Right cardiac atrium (tissue), 5 donors: Measurements from ENCODE around the gene ALMS1. TPM values are rescaled to one million over a fixed set of nuclear protein-coding genes. Genes with fewer than 3 reads are reported as not detected.

Experiments used
- ATAC-seq, 2 donors: fragments of 200-7000 bp; cut with Tn5 transposase; one replicate each; pipeline versions ENCODE4 v1.8.0 to v1.9.1; 2020; ENCODE audit warnings: moderate library complexity in 2 of 2, mild to moderate bottlenecking in 1 of 2
- DNase-seq, 3 donors: peaks; one replicate each; pipeline ENCODE4 v3.0.0-alpha.2; 2020
- H3K27ac ChIP-seq: one replicate; pipeline ENCODE4 v1.5.1; 2013; ENCODE audit warnings: mild to moderate bottlenecking, low read length, control low read depth, moderate library complexity
- H3K27me3 ChIP-seq: one replicate; pipeline ENCODE4 v1.6.1; 2013; ENCODE audit not compliant: control insufficient read depth, insufficient read depth
- H3K4me1 ChIP-seq: one replicate; pipeline ENCODE4 v1.6.1; 2013; ENCODE audit warnings: low read length; ENCODE audit not compliant: control insufficient read depth, insufficient read depth
- H3K4me3 ChIP-seq: one replicate; pipeline ENCODE4 v1.5.1; 2013; ENCODE audit warnings: low read length, control low read depth
- H3K9me3 ChIP-seq: one replicate; pipeline ENCODE4 v1.6.1; 2013; ENCODE audit warnings: low read length; ENCODE audit not compliant: control insufficient read depth
- WGBS: extraction: QIAGEN DNeasy Blood & Tissue Kit; methylation state at CpG from one replicate; pipeline ENCODE4 v1.1.7; 2013; 5-methylcytosine and 5-hydroxymethylcytosine counted together
- intact Hi-C, 4 donors: fragments of 100-400 bp; cut with DNase I; formaldehyde crosslinking; loops; one replicate each; pipeline versions ENCODE4 v1.11.0 to v1.14.0; 2022 to 2023
- polyA plus RNA-seq: library from polyadenylated mRNA; stranded (reverse); fragments of 200-250 nt; gene quantifications from one replicate; pipeline ENCODE4 v1.2.3, GENCODE V29; 2013
- total RNA-seq, 4 donors: library from RNA; stranded (reverse); fragmentation: NEBNext Ultra II Directional; extraction: Animal tissue kit (Norgen Biotek cat#: 25700); gene quantifications; one replicate each; pipeline ENCODE4 v1.2.1, GENCODE V29; 2021
- donor health status: healthy with polysubstance abuse.
- donor health status: DM: no; HTN: yes; CAD: no.
- donor health status: DM: no; HTN: no; CAD: no.
- donor health status: DM: no; HTN: yes; CAD: no; lungs with severe emphysema.
- donor health status: DM: yes; HTN: yes; CAD: no.

The ALMS1 gene
- total and polyA plus RNA-seq, 5 donors: 3.3 to 11.8 (median 9.1) TPM

DNA sequence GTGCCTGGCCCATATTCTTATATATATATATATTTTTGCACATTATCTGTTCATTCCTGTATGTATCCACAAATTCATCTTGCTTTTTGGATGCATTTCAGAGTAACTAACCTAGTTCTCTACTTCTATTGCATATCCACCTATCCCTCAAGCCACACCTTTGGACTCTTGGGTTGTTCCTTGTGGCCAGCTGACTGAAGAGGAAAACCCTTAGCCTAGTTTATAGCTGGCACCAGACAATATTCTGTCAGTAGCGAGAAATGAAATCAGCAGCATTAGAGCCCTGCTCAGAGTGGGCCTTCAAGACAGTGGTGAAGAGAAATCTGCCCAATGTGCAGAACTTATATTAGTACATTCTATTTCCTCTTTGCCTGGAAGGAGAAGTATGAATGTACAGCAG lies 19.6 kb upstream of the ALMS1 start:
- DNase-seq (no peak), ATAC-seq (no peak)
- Histone ChIP-seq H3K4me3 (no peak overlapping the region), H3K27ac (no peak overlapping the region), H3K27me3 (no peaks in the 10 kb centered on the region), H3K9me3 (no peaks in the 10 kb centered on the region), H3K4me1 (no peaks in the 10 kb centered on the region)
- intact Hi-C loops: no loop called here
- 96% methylated on average over 1 of the region's 1 CpG for WGBS

DNA sequence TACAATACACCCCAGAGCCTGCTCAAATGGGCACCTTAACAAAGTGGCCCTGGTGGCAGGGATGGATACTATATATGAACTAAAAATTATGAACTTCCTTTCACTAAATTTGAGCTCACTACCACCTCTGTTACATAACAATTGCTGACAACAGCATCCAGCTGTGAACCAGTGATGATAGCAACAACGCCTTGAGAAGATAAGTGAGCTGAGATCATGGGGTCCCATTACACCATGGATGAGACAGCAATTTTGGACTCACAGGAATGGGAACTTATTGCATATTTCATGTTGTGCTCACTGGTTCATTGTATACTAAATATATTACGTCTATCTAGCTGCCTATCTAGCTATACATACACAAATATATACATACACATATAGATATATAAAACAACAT lies 16.9 kb upstream of the ALMS1 start:
- Histone ChIP-seq H3K4me3 (no peak overlapping the region), H3K27me3 (no peaks in the 10 kb centered on the region), H3K9me3 (no peaks in the 10 kb centered on the region), H3K27ac (no peak overlapping the region), H3K4me1 (no peaks in the 10 kb centered on the region)
- no peak for DNase-seq
- intact Hi-C loops: no loop called here
- 48% methylated on average over 2 of the region's 2 CpGs for WGBS
- ATAC-seq: no peak

DNA sequence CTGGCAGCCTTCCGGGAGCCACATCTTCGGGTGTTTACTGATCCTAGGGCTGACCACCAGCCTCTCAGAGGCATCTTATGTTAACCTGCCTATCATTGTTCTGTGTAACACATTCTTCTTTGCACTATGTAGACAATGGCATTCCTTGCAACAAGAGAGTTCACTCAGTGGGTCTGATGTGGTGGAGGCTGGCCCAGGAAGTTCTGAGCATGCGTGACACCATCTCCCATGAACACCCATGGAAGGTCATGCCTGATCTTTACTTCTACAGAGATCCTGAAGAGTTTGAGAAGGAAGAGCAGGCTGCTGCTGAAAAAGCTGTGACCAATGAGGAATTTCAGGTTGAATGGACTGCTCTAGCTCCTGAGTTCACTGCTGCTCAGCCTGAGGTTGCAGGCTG lies 15.3 kb upstream of the ALMS1 start:
- WGBS: 84% methylated on average over 3 of the region's 3 CpGs
- ATAC-seq (no peak), DNase-seq (no peak)
- intact Hi-C loops: no loop called here
- Histone ChIP-seq H3K27ac (no peak overlapping the region), H3K9me3 (no peaks in the 10 kb centered on the region), H3K4me3 (no peak overlapping the region), H3K4me1 (no peaks in the 10 kb centered on the region), H3K27me3 (no peaks in the 10 kb centered on the region)

DNA sequence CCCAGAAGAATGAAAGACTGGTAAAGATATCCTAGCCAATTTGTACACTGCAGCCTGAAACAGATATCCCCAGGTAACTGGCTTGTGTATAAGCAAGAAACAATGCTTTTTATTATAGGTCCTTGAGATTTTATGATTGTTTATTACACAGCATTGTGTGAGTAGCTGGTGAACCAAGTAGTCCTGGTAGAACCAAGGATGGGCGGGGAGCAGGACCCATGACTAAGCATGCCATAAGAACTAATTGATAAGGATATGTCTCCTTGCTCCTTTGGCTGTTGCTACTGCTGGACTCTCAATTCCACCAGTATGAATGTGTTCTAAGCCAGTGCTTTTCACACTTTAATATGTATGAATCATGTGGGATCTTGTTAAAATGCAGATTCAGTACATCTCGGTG lies 12.3 kb upstream of the ALMS1 start:
- intact Hi-C loops: no loop called here
- H3K27ac ChIP-seq: no peak overlapping the region
- 65% methylated on average over 2 of the region's 2 CpGs for WGBS
- H3K4me3 ChIP-seq: no peak overlapping the region
- DNase-seq (no peak), ATAC-seq (no peak)
- no peaks in the 10 kb centered on the region for H3K27me3 ChIP-seq
- H3K4me1 ChIP-seq: no peaks in the 10 kb centered on the region
- no peaks in the 10 kb centered on the region for H3K9me3 ChIP-seq

DNA sequence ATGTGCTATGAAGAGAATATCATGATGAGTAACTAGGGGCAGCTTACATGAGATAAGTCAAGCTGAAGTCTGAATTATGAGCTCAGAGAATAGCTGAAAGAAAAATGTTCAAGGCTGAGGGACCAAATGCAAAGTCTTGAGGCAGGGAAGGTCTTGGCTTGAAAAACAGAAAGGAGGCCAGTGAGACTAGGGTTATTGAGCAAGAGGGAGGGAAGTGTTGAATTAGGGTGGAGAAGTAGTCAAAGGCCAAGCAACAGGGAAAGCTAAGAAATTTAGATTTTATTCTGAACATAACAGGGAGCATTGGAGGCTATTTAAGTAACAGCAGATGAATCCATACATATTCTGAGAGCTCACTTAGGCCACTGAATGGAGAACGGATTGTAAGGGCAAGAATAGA lies 11.4 kb upstream of the ALMS1 start:
- intact Hi-C loops: no loop called here
- Histone ChIP-seq H3K27me3 (no peaks in the 10 kb centered on the region), H3K4me3 (no peak overlapping the region), H3K9me3 (no peaks in the 10 kb centered on the region), H3K27ac (no peak overlapping the region), H3K4me1 (no peaks in the 10 kb centered on the region)
- DNase-seq: no peak
- WGBS: 49% methylated on average over 1 of the region's 1 CpG
- ATAC-seq: peak in 1 of 2 donors; percentile 71

DNA sequence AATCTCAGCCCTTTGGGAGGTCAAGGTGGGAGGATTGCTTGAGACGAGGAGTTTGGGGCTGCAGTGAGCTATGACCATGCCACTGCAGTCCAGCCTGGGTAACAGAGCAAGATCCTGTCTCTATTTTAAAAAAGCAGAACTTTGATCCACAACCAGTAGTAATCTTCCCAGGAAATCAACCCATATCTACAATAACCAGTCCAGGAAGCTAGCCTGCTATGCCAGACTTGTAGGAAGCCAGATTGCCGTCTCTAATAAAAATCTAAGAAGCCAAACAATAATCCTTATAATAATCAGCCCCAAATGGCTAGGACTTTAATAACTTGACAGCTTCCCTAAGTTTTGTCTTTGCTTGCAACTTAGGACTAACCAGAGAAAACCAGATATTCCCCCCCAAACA lies 9.0 kb upstream of the ALMS1 start:
- Histone ChIP-seq H3K4me3 (no peak overlapping the region), H3K9me3 (no peaks in the 10 kb centered on the region), H3K27me3 (no peaks in the 10 kb centered on the region), H3K27ac (no peak overlapping the region), H3K4me1 (no peaks in the 10 kb centered on the region)
- WGBS: 77% methylated on average over 2 of the region's 2 CpGs
- DNase-seq (no peak), ATAC-seq (no peak)
- intact Hi-C loops: no loop called here

DNA sequence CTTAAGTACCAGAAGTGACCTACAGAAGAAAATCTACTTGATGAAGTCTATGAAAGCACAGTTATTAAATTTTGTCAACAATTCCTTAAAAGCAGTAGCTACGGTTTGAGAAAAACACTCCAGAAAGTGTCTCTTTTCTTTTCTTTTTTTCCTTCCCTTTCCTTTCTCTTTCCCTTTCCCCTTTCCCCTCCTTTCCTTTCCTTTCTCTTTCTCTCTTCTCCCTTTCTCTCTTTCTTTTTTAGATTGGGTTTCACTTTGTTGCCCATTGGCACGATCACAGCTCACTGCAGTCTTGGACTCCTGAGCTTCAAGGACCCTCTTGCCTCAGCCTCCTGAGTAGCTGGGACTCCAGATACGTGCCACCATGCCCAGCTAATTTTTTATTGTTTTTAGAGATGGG lies 2.6 kb upstream of the ALMS1 start:
- H3K27ac ChIP-seq: no peak overlapping the region
- no peak overlapping the region for H3K4me3 ChIP-seq
- H3K4me1 ChIP-seq: peaks cover 4% of the 10 kb centered on the region
- 78% methylated on average over 3 of the region's 3 CpGs for WGBS
- H3K27me3 ChIP-seq: no peaks in the 10 kb centered on the region
- no peaks in the 10 kb centered on the region for H3K9me3 ChIP-seq
- intact Hi-C loops: no loop called here
- ATAC-seq (no peak), DNase-seq (no peak)

DNA sequence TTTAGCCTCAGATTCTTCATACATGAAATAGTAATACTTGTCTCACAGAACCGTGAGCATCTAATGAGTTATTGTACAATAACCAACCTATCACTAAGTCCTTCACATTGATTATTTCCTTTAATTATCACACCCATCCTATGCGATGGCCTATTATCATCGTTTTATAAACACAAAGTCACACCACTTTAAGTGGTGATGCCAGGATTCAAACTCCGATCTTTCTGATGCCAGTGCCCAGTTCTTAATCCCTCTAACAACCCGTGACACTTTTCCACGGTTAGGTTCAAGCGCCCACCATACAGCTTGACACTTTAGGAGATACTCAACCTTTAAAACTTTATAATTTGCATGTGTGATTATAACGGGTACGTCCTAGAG lies 523 bp upstream of the ALMS1 start:
- 3% methylated on average over 9 of the region's 9 CpGs for WGBS
- Histone ChIP-seq H3K4me1 (peaks cover 4% of the 10 kb centered on the region), H3K9me3 (no peaks in the 10 kb centered on the region), H3K27me3 (no peaks in the 10 kb centered on the region), H3K27ac (peak overlapping the region; percentile 92), H3K4me3 (peak overlapping the region; percentile 81)
- intact Hi-C loops: no loop called here
- ATAC-seq (no peak), DNase-seq (no peak)

DNA sequence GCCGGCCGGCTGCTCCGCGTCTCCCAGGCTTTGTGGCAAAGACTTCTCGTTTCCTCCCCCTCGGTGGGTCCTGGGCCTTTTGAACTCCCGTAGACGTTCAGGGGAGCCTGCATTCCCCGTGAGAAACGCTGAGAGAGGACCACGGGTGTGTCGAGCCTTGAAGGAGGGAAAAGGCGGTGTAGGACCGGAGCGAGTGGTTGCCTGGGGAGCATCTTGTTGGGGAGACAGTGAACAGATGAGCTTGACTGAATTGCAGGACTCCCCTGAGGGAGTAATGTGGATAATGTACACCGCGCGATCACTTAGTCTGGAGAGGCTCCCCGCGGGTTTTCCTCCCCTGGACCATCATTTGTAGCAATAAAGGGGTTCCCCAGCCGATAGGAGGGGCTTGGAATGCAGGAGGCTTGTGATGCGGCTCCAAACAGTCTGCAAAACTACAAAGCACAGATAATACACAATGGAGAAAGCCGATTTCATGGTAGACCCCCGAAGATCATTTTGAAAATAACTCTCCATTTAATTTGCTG lies 769 bp downstream of the ALMS1 start:
- under 1% methylated on average over 24 of the region's 24 CpGs for WGBS
- no peaks in the 10 kb centered on the region for H3K27me3 ChIP-seq
- intact Hi-C loops: no loop called here
- peak in 1 of 3 donors; percentile 50 for DNase-seq
- peak overlapping the region; percentile 92 for H3K27ac ChIP-seq
- no peaks in the 10 kb centered on the region for H3K9me3 ChIP-seq
- H3K4me1 ChIP-seq: peaks cover 4% of the 10 kb centered on the region
- peak in 1 of 2 donors; percentile 6 for ATAC-seq
- peak overlapping the region; percentile 81 for H3K4me3 ChIP-seq

DNA sequence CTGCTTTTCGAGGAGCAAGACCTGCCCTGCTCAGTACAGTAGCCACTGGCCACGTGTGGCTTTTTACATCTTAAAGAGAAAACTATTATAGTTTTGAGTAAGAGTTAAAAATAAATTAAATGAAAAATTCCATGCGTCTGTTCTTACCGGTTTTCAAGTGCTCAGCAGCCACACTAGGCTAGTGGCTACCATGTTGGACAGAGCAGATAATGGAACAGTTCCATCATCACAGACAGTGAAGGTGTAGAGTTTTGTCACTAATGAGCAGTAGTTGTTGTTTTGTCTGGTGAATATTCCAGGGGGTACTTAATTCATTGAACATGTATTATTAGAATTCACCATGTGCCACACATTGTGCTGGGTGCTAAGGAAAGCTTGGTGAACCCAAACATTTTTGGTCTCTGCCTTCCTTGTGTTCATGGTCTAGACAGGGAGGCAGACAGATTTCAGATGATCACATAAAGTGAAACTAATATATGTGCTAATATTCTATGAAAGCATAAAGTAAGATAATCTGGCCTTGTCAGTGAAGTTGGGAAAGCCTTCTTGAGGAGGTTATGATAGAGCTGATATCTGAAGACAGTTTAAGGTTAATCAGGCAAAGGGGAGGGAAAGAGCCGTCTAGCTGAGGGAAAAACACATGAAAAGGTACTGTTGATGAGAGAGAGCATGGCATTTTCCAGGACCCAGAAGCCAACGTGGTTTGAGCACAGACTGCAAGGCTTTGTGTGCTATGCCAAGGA lies 1.4 kb downstream of the ALMS1 start:
- ATAC-seq: no peak
- intact Hi-C loops: no loop called here
- WGBS: 18% methylated on average over 6 of the region's 6 CpGs

DNA sequence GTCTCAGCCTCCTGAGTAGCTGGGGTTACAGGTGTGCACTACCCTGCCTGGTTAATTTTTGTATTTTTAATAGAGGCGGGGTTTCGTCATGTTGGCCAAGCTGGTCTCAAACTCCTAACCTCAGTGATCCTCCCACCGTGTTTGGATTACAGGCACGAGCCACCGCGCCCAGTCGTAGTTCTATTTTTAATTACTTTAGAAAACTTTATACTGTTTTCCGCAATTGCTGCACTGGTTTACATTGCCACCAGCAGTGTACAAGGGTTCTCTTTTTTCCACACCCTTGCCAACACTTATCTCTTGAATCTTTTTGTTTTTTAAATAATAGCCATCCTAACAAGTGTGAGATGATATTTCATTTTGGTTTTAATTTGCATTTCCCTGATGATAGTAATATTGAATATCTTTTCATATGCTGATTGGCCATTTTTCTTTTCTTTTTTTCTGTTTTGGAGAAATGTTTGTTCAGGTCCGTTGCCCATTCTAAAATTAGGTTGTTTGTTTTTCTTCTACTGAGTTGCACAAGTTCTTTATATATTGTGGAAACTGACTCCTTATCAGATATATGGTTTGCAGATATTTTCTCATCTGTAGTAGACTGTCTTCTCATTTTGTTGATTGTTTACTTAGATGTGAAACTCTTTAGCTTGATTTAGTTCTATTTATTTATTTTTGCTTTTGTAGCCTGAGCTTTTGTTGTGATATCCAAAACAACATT lies 16.9 kb downstream of the ALMS1 start:
- Histone ChIP-seq H3K27me3 (no peaks in the 10 kb centered on the region), H3K9me3 (no peaks in the 10 kb centered on the region), H3K4me1 (no peaks in the 10 kb centered on the region), H3K4me3 (no peak overlapping the region), H3K27ac (no peak overlapping the region)
- ATAC-seq (no peak), DNase-seq (no peak)
- 98% methylated on average over 9 of the region's 9 CpGs for WGBS
- intact Hi-C loops: no loop called here

More for the DNA sequence above, 1.4 kb downstream of the ALMS1 start:
- Histone ChIP-seq H3K4me3 (peak overlapping the region; percentile 81), H3K27ac (no peak overlapping the region), H3K4me1 (peaks cover 4% of the 10 kb centered on the region), H3K9me3 (no peaks in the 10 kb centered on the region), H3K27me3 (no peaks in the 10 kb centered on the region)
- DNase-seq: no peak
